ENCODE data around the gene EHD4.

EHD4 gene

DNA sequence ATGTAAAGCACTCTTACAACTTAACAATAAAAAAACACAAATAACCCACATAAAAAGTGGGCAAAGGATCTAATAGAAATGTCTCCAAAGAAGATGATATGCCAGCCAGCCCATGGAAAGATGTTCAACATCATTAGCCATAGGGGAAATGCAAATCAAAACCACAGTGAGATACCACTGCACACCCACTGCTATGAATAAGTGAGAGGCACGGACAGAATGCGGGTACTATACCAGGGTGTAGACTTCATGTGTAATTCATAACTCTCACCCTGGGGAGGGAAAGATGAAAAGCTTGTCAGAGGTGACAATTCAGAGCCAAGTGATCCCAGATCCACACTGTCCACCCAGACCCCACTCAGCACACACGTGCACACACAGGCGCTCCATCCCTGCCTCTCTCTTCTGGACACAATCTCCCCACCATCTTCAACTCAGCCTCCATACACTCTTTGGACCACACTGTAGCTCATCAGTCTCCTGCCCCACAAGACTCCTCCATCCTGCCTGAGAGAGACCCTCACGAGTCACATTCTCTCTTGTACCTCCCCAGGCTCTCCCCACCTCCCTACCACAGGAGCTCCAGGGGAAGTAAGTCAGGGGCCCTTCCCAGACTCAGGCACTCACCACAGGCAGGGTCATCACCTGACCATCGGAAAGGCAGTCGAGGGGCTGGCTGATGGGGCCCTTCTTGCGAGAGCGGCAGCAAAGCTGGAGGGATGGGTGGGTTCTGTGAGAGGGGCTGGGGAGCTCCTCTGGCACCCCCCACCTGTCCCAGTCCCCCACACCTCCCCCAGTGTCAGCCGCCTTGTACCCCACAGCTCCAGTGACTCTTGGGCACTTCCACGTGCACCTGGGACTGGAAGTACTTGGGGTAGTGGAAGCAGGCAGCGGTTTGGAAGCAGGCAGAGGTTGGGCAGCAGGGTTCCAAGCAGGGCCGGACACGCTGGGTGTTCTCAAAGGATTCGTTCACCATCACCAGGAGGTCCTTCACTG, 27.2 kb upstream of the EHD4 start:
- Histone ChIP-seq H2BK5ac (ENCODE audit: low read length) (no peak overlapping the region), H3K27ac (replicated peaks; ENCODE audit: low read length) (no peak overlapping the region), H2AFZ (ENCODE audit: low read length) (no peak overlapping the region), H3K9ac (ENCODE audit: low read depth, low read length, poor library complexity) (no peak overlapping the region), H3K18ac (ENCODE audit: low read length) (no peak overlapping the region), H2AK5ac (ENCODE audit: low read depth, low read length) (no peak overlapping the region), H3K23ac (ENCODE audit: low read depth, low read length, poor library complexity) (no peak overlapping the region), H3K36me3 (replicated peaks in 1 of 2; ENCODE audit: control insufficient read depth in 2 of 2, insufficient read depth in 2 of 2, low read length in 2 of 2) (no peaks in the 10 kb centered on the region), H3K14ac (ENCODE audit: low read length) (no peak overlapping the region), H3K4ac (ENCODE audit: low read length) (no peak overlapping the region), H3K79me1 (ENCODE audit: low read depth, low read length) (no peaks in the 10 kb centered on the region), H3K27me3 (ENCODE audit: control insufficient read depth in 3 of 3, insufficient read depth in 3 of 3, low read depth in 1 of 3, low read length in 3 of 3) (peaks cover 0 to 29% (median 0%) of the 10 kb centered on the region in 3 experiments), H2BK15ac (ENCODE audit: low read length) (no peak overlapping the region), H3K4me1 (ENCODE audit: control insufficient read depth in 2 of 2, insufficient read depth in 1 of 2, low read depth in 1 of 2, low read length in 2 of 2) (no peaks in the 10 kb centered on the region), H2BK120ac (ENCODE audit: low read depth, low read length) (no peak overlapping the region), H2BK12ac (ENCODE audit: low read length) (no peak overlapping the region), H4K8ac (ENCODE audit: low read depth, low read length) (no peak overlapping the region), H3K9me3 (replicated peaks in 1 of 2; ENCODE audit: control insufficient read depth in 2 of 2, insufficient read depth in 1 of 2, low read depth in 1 of 2, low read length in 2 of 2) (no peaks in the 10 kb centered on the region), H3K4me2 (ENCODE audit: insufficient read depth, low read length, poor library complexity, severe bottlenecking) (no peak overlapping the region), H3K4me3 (ENCODE audit: low read length in 2 of 2) (no peak overlapping the region), H4K91ac (ENCODE audit: low read depth, low read length, poor library complexity) (no peak overlapping the region)
- WGBS, 2 donors (ENCODE audit: extremely low coverage in 2 of 2, insufficient read length in 2 of 2, insufficient replicate concordance in 1 of 2) = no CpG with 5 or more reads among the region's 15 CpGs
- no peak for DNase-seq (ENCODE audit: low spot score)

DNA sequence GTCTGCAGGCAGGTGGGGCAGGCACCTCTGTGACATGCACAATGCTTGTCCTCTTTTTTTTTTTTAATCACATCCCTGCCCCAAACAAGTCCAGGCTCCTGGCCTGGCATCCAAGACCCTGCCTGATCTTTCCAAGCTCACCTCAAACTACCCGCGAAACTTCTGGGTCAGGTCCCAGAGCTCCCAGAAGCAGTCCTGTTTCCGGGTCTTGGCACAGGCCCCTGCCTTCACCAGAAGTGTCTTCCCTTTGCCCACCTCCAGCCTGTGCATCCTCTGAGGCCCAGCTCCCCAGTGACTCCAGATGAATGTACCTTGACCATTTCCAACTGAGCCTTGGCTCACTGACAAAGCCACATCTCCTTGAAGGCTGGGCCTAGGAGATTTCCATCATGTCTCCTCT, 25.5 kb upstream of the EHD4 start:
- H3K18ac ChIP-seq (ENCODE audit: low read length) = no peak overlapping the region
- no peak overlapping the region for H2AFZ ChIP-seq (ENCODE audit: low read length)
- no peak overlapping the region for H3K4me2 ChIP-seq (ENCODE audit: insufficient read depth, low read length, poor library complexity, severe bottlenecking)
- H2BK12ac ChIP-seq (ENCODE audit: low read length) = no peak overlapping the region
- no peak for DNase-seq (ENCODE audit: low spot score)
- H2BK120ac ChIP-seq (ENCODE audit: low read depth, low read length) = no peak overlapping the region
- H4K8ac ChIP-seq (ENCODE audit: low read depth, low read length) = no peak overlapping the region
- H3K14ac ChIP-seq (ENCODE audit: low read length) = no peak overlapping the region
- no peak overlapping the region for H3K23ac ChIP-seq (ENCODE audit: low read depth, low read length, poor library complexity)
- no peak overlapping the region for H2BK15ac ChIP-seq (ENCODE audit: low read length)
- no peak overlapping the region for H3K4me3 ChIP-seq (ENCODE audit: low read length in 2 of 2)
- H3K9ac ChIP-seq (ENCODE audit: low read depth, low read length, poor library complexity) = no peak overlapping the region
- no peaks in the 10 kb centered on the region for H3K36me3 ChIP-seq (replicated peaks in 1 of 2; ENCODE audit: control insufficient read depth in 2 of 2, insufficient read depth in 2 of 2, low read length in 2 of 2)
- H3K4me1 ChIP-seq (ENCODE audit: control insufficient read depth in 2 of 2, insufficient read depth in 1 of 2, low read depth in 1 of 2, low read length in 2 of 2) = no peaks in the 10 kb centered on the region
- no peaks in the 10 kb centered on the region for H3K9me3 ChIP-seq (replicated peaks in 1 of 2; ENCODE audit: control insufficient read depth in 2 of 2, insufficient read depth in 1 of 2, low read depth in 1 of 2, low read length in 2 of 2)
- no peak overlapping the region for H2AK5ac ChIP-seq (ENCODE audit: low read depth, low read length)
- no peak overlapping the region for H4K91ac ChIP-seq (ENCODE audit: low read depth, low read length, poor library complexity)
- peaks cover 0 to 27% (median 0%) of the 10 kb centered on the region in 3 experiments for H3K27me3 ChIP-seq (ENCODE audit: control insufficient read depth in 3 of 3, insufficient read depth in 3 of 3, low read depth in 1 of 3, low read length in 3 of 3)
- WGBS, 2 donors (ENCODE audit: extremely low coverage in 2 of 2, insufficient read length in 2 of 2, insufficient replicate concordance in 1 of 2) = no CpG with 5 or more reads among the region's 3 CpGs
- no peak overlapping the region for H2BK5ac ChIP-seq (ENCODE audit: low read length)
- no peak overlapping the region for H3K27ac ChIP-seq (replicated peaks; ENCODE audit: low read length)
- no peak overlapping the region for H3K4ac ChIP-seq (ENCODE audit: low read length)
- no peaks in the 10 kb centered on the region for H3K79me1 ChIP-seq (ENCODE audit: low read depth, low read length)

DNA sequence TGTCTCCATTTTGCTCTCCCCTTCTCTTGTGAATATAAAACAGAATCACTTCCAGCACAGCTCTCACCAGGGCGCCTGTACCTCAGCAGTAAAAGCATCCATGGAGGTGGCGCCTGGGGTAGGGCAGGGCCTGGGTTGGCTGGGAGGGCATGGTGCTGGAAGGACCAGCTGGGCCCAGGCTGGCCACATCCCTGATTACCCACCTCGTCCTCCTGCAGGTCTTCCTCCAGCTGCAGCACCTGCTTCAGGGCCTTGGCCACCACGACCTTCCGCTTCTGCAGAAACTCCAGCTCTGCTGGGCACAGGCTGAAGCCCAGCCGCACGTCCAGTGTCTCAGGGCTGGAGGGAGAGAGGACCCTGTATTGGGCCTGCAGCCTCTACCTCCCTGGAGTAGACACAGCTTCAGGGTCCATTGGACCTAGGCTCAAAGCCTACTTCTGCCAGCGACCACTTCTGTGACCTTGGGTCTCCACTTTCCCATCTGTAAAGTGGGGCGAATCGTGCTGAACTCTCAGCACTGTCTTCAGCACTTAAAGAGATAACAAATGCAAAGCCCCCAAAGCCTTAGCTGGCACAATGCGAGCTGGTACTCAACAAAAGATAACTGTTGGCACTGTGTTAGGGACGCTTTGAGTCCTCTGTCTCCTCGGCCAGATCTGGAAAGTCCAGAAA, 24.7 kb upstream of the EHD4 start:
- H3K4me1 ChIP-seq (ENCODE audit: control insufficient read depth in 2 of 2, insufficient read depth in 1 of 2, low read depth in 1 of 2, low read length in 2 of 2) = no peaks in the 10 kb centered on the region
- no peak overlapping the region for H3K4me3 ChIP-seq (ENCODE audit: low read length in 2 of 2)
- no peak overlapping the region for H3K27ac ChIP-seq (replicated peaks; ENCODE audit: low read length)
- peak overlapping the region; percentile 58 for H3K23ac ChIP-seq (ENCODE audit: low read depth, low read length, poor library complexity)
- H2AFZ ChIP-seq (ENCODE audit: low read length) = no peak overlapping the region
- no peak overlapping the region for H2BK12ac ChIP-seq (ENCODE audit: low read length)
- H2AK5ac ChIP-seq (ENCODE audit: low read depth, low read length) = no peak overlapping the region
- peaks cover 0 to 27% (median 0%) of the 10 kb centered on the region in 3 experiments for H3K27me3 ChIP-seq (ENCODE audit: control insufficient read depth in 3 of 3, insufficient read depth in 3 of 3, low read depth in 1 of 3, low read length in 3 of 3)
- no peak overlapping the region for H4K8ac ChIP-seq (ENCODE audit: low read depth, low read length)
- H3K9ac ChIP-seq (ENCODE audit: low read depth, low read length, poor library complexity) = no peak overlapping the region
- no peaks in the 10 kb centered on the region for H3K9me3 ChIP-seq (replicated peaks in 1 of 2; ENCODE audit: control insufficient read depth in 2 of 2, insufficient read depth in 1 of 2, low read depth in 1 of 2, low read length in 2 of 2)
- peak overlapping the region; percentile 77 for H3K14ac ChIP-seq (ENCODE audit: low read length)
- no peak overlapping the region for H3K4me2 ChIP-seq (ENCODE audit: insufficient read depth, low read length, poor library complexity, severe bottlenecking)
- no peak overlapping the region for H4K91ac ChIP-seq (ENCODE audit: low read depth, low read length, poor library complexity)
- H3K79me1 ChIP-seq (ENCODE audit: low read depth, low read length) = no peaks in the 10 kb centered on the region
- no peak overlapping the region for H2BK15ac ChIP-seq (ENCODE audit: low read length)
- H2BK120ac ChIP-seq (ENCODE audit: low read depth, low read length) = no peak overlapping the region
- H3K18ac ChIP-seq (ENCODE audit: low read length) = no peak overlapping the region
- DNase-seq (ENCODE audit: low spot score) = no peak
- H3K4ac ChIP-seq (ENCODE audit: low read length) = no peak overlapping the region
- H3K36me3 ChIP-seq (replicated peaks in 1 of 2; ENCODE audit: control insufficient read depth in 2 of 2, insufficient read depth in 2 of 2, low read length in 2 of 2) = no peaks in the 10 kb centered on the region
- no peak overlapping the region for H2BK5ac ChIP-seq (ENCODE audit: low read length)
- WGBS, 2 donors (ENCODE audit: extremely low coverage in 2 of 2, insufficient read length in 2 of 2, insufficient replicate concordance in 1 of 2) = no CpG with 5 or more reads among the region's 13 CpGs

DNA sequence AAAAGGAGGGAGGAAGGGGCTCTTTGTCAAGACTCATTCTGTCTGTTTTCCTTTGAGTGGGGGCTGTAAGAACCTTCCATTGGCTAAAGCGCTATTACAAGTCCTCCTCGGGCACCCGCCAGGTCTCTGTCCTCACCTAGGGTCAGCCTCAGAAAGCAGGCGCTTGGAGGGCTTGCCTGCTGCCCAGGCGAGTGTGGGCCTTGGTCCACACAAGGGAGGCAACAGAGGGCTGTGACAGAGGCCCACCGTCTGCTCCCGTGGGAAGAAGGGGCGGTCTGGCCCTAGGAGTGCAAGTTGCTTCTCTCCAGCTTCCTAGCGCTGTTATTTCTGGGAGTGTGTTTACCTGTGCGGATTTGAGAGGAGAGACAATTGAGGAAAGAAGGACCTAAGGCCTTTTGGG, 24.0 kb upstream of the EHD4 start:
- no peaks in the 10 kb centered on the region for H3K79me1 ChIP-seq (ENCODE audit: low read depth, low read length)
- no peak overlapping the region for H4K91ac ChIP-seq (ENCODE audit: low read depth, low read length, poor library complexity)
- no peaks in the 10 kb centered on the region for H3K9me3 ChIP-seq (replicated peaks in 1 of 2; ENCODE audit: control insufficient read depth in 2 of 2, insufficient read depth in 1 of 2, low read depth in 1 of 2, low read length in 2 of 2)
- no peak overlapping the region for H3K4me2 ChIP-seq (ENCODE audit: insufficient read depth, low read length, poor library complexity, severe bottlenecking)
- H3K27me3 ChIP-seq (ENCODE audit: control insufficient read depth in 3 of 3, insufficient read depth in 3 of 3, low read depth in 1 of 3, low read length in 3 of 3) = peaks cover 0 to 32% (median 0%) of the 10 kb centered on the region in 3 experiments
- peak overlapping the region; percentile 32 for H3K9ac ChIP-seq (ENCODE audit: low read depth, low read length, poor library complexity)
- H3K4me3 ChIP-seq (ENCODE audit: low read length in 2 of 2) = no peak overlapping the region
- no peak overlapping the region for H4K8ac ChIP-seq (ENCODE audit: low read depth, low read length)
- no peak overlapping the region for H3K23ac ChIP-seq (ENCODE audit: low read depth, low read length, poor library complexity)
- no peak for DNase-seq (ENCODE audit: low spot score)
- WGBS, 2 donors (ENCODE audit: extremely low coverage in 2 of 2, insufficient read length in 2 of 2, insufficient replicate concordance in 1 of 2) = no CpG with 5 or more reads among the region's 10 CpGs
- H2BK5ac ChIP-seq (ENCODE audit: low read length) = no peak overlapping the region
- H2AFZ ChIP-seq (ENCODE audit: low read length) = no peak overlapping the region
- H3K14ac ChIP-seq (ENCODE audit: low read length) = no peak overlapping the region
- peak overlapping the region; percentile 31 for H3K18ac ChIP-seq (ENCODE audit: low read length)
- no peaks in the 10 kb centered on the region for H3K36me3 ChIP-seq (replicated peaks in 1 of 2; ENCODE audit: control insufficient read depth in 2 of 2, insufficient read depth in 2 of 2, low read length in 2 of 2)
- H2BK120ac ChIP-seq (ENCODE audit: low read depth, low read length) = no peak overlapping the region
- no peak overlapping the region for H2BK15ac ChIP-seq (ENCODE audit: low read length)
- H2AK5ac ChIP-seq (ENCODE audit: low read depth, low read length) = no peak overlapping the region
- no peak overlapping the region for H3K4ac ChIP-seq (ENCODE audit: low read length)
- no peak overlapping the region for H2BK12ac ChIP-seq (ENCODE audit: low read length)
- H3K27ac ChIP-seq (replicated peaks; ENCODE audit: low read length) = no peak overlapping the region
- no peaks in the 10 kb centered on the region for H3K4me1 ChIP-seq (ENCODE audit: control insufficient read depth in 2 of 2, insufficient read depth in 1 of 2, low read depth in 1 of 2, low read length in 2 of 2)

Data from neuronal stem cell (in vitro differentiated cells).